CD4-positive, alpha-beta T cell (primary cell): ENCODE results near the gene FKBP2. TPM values are rescaled to one million over a fixed set of nuclear protein-coding genes. Genes with fewer than 3 reads are reported as not detected.

Source experiments
- ATAC-seq: fragments of 200-7000 bp; cut with Tn5 transposase; one replicate; pipeline ENCODE4 v1.10.0; 2022; ENCODE audit warnings: mild to moderate bottlenecking; ENCODE audit not compliant: poor library complexity
- CTCF ChIA-PET: fragments of 350-600 bp; sonication (Branson Sonifier 250); formaldehyde crosslinking; loops from one replicate; lab custom pipeline; 2021; ENCODE audit warnings: antibody characterized with exemption, inconsistent platforms; lab: Charles Lee
- POLR2A ChIA-PET: fragments of 350-600 bp; sonication (Branson Sonifier 250); formaldehyde crosslinking; loops from one replicate; lab custom pipeline; 2021; ENCODE audit warnings: antibody characterized with exemption, inconsistent platforms; lab: Charles Lee
- DNase-seq, 14 experiments: peaks; one replicate each; pipeline ENCODE4 v3.0.0-alpha.2; 2013 to 2020; ENCODE audit warnings: mixed read lengths in 2 of 14
- H3K27ac ChIP-seq, 2 donors: one replicate each; pipeline versions ENCODE4 v1.5.1 to v1.7.0; 2013; ENCODE audit warnings: low read length in 2 of 2, low read depth in 1 of 2, mild to moderate bottlenecking in 1 of 2
- H3K27me3 ChIP-seq, 2 experiments: 1 replicate in 1 of 2; 2 replicates in 1 of 2; pipeline versions ENCODE4 v1.6.1 to v1.7.0; 2013; ENCODE audit warnings: low read length in 2 of 2, control low read depth in 1 of 2, mild to moderate bottlenecking in 1 of 2, moderate library complexity in 1 of 2; ENCODE audit not compliant: insufficient read depth in 2 of 2, control insufficient read depth in 1 of 2
- H3K36me3 ChIP-seq: one replicate; pipeline ENCODE4 v1.6.1; 2013; ENCODE audit warnings: low read length, control low read depth; ENCODE audit not compliant: insufficient read depth
- H3K4me1 ChIP-seq: one replicate; pipeline ENCODE4 v1.6.1; 2013; ENCODE audit warnings: low read length, control low read depth; ENCODE audit not compliant: insufficient read depth
- H3K4me3 ChIP-seq: one replicate; pipeline ENCODE4 v1.5.1; 2013; ENCODE audit warnings: mild to moderate bottlenecking, low read length, moderate library complexity
- H3K9me3 ChIP-seq, 2 experiments: 1 replicate in 1 of 2; 2 replicates in 1 of 2; pipeline versions ENCODE4 v1.6.1 to v1.7.0; 2013; ENCODE audit warnings: low read length in 2 of 2, mild to moderate bottlenecking in 2 of 2, control low read depth in 1 of 2, moderate library complexity in 1 of 2; ENCODE audit not compliant: control insufficient read depth in 1 of 2, insufficient read depth in 1 of 2
- H3K27ac Mint-ChIP-seq: one replicate; pipeline ENCODE4 v1.8.0; 2020; ENCODE audit warnings: mixed read lengths
- H3K27me3 Mint-ChIP-seq: one replicate; pipeline ENCODE4 v1.8.0; 2021; ENCODE audit warnings: mixed read lengths
- H3K36me3 Mint-ChIP-seq: one replicate; pipeline ENCODE4 v1.8.0; 2021; ENCODE audit warnings: low read depth, mixed read lengths
- H3K4me1 Mint-ChIP-seq: one replicate; pipeline ENCODE4 v1.8.0; 2021; ENCODE audit warnings: low read depth, mixed read lengths
- H3K4me3 Mint-ChIP-seq: one replicate; pipeline ENCODE4 v1.8.0; 2020; ENCODE audit warnings: mild to moderate bottlenecking, mixed read lengths
- H3K9me3 Mint-ChIP-seq: one replicate; pipeline ENCODE4 v1.8.0; 2020; ENCODE audit warnings: mixed read lengths
- intact Hi-C, 2 experiments: fragments of 100-400 bp; cut with DNase I in 1 of 2; cut with micrococcal nuclease in 1 of 2; formaldehyde crosslinking; loops; one replicate each; pipeline versions ENCODE4 v1.15.1 to v1.9.0; 2023 to 2025; cut with DNase I, micrococcal nuclease
- total RNA-seq, 174 experiments: library from RNA in 2 of 174; stranded (reverse) in 2 of 174; gene quantifications; one replicate each; pipeline ENCODE4 v1.2.3 and lab custom pipeline; 2021 to 2026
- TF ChIP-seq, protein P1 (sequence below): fragments of 200-600 bp; IDR thresholded peaks from one replicate; pipeline ENCODE4 v1.8.0; 2022; ENCODE audit warnings: antibody characterized with exemption, mild to moderate bottlenecking

The FKBP2 gene
- total RNA-seq, 2 experiments from 2014 or later, result 11.2 to 14.6 TPM

DNA sequence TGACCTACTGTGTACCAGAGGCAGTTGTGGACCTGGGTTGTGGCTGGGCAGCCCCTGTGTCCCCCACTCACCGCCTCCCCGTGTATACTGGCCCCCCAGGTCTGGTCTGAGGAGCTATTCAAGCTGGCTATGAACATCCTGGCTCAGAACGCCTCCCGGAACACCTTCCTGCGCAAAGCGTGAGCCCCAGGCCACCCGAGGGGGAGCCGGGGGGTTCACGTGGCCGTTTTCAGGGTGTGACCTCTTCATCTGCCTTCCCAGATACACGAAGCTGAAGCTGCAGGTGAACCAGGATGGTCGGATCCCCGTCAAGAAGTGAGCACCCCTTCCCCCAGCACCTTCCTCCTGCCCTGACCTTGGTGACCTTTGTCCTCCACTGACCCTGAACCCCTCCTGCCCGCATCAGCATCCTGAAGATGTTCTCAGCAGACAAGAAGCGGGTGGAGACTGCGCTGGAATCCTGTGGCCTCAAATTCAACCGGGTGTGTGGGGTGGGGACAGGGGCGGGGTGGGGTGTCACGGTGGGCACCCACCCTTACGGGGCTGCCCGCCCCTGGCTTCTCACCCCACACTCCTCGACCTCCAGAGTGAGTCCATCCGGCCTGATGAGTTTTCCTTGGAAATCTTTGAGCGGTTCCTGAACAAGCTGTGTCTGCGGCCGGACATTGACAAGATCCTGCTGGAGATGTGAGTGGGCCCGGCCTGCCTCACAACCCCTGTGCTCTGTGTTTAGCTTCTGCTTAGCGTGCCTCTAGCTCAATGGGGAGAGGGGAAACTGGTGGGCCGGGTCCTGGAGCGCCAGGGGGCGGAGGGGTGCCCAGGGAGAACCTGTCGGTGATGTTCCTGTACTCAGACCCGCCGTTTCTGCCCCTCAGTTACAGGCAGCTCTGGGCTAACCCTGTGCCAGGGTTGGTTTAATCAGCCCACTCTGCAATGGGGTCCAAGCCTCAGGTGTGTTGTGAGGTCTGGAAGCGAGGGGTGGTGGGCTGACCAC, 14.5 kb downstream of the FKBP2 start:
- intact Hi-C loops, result loop anchor here in 1 of 2 experiments (10.0 kb wide), 1 partner anchor 399 kb away; no protein-coding TSS in a partner anchor
- CTCF ChIA-PET, result no interaction called here
- Mint-ChIP-seq H3K27ac (no peak overlapping the region), H3K27me3 (no peaks in the 10 kb centered on the region), H3K9me3 (no peaks in the 10 kb centered on the region), H3K4me1 (peaks cover 8% of the 10 kb centered on the region), H3K36me3 (peaks cover 13% of the 10 kb centered on the region), H3K4me3 (no peak overlapping the region)
- Histone ChIP-seq H3K4me1 (peaks cover 33% of the 10 kb centered on the region), H3K27me3 (no peaks in the 10 kb centered on the region), H3K36me3 (peaks cover 16% of the 10 kb centered on the region), H3K9me3 (no peaks in the 10 kb centered on the region), H3K27ac (no peak overlapping the region), H3K4me3 (no peak overlapping the region)
- TF ChIP-seq, protein P1, sequence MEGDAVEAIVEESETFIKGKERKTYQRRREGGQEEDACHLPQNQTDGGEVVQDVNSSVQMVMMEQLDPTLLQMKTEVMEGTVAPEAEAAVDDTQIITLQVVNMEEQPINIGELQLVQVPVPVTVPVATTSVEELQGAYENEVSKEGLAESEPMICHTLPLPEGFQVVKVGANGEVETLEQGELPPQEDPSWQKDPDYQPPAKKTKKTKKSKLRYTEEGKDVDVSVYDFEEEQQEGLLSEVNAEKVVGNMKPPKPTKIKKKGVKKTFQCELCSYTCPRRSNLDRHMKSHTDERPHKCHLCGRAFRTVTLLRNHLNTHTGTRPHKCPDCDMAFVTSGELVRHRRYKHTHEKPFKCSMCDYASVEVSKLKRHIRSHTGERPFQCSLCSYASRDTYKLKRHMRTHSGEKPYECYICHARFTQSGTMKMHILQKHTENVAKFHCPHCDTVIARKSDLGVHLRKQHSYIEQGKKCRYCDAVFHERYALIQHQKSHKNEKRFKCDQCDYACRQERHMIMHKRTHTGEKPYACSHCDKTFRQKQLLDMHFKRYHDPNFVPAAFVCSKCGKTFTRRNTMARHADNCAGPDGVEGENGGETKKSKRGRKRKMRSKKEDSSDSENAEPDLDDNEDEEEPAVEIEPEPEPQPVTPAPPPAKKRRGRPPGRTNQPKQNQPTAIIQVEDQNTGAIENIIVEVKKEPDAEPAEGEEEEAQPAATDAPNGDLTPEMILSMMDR, result no peak
- no peak for ATAC-seq
- DNase-seq, result no peak
- POLR2A ChIA-PET, result interaction anchor here (0.6 to 1.1 kb wide), 3 partner anchors 10 to 15 kb away, joined by 3 to 4 read pairs (median 3); no protein-coding TSS in a partner anchor

DNA sequence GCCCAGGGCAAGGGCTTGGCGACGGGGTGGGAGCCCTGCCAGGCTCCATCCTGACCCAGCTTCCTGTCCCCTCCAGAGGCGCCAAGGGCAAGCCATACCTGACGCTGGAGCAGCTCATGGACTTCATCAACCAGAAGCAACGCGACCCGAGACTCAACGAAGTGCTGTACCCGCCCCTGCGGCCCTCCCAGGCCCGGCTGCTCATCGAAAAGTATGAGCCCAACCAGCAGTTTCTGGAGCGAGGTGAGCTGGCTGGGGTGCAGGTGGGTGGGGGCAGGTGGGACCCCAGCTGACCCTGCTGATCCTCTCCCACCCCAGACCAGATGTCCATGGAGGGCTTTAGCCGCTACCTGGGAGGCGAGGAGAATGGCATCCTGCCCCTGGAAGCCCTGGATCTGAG, 15.4 kb downstream of the FKBP2 start:
- Mint-ChIP-seq H3K4me1 (peaks cover 8% of the 10 kb centered on the region), H3K9me3 (no peaks in the 10 kb centered on the region), H3K36me3 (peaks cover 13% of the 10 kb centered on the region), H3K27ac (no peak overlapping the region), H3K4me3 (no peak overlapping the region), H3K27me3 (no peaks in the 10 kb centered on the region)
- no peaks in the 10 kb centered on the region for H3K9me3 ChIP-seq
- ATAC-seq (no peak), DNase-seq (no peak)
- CTCF ChIA-PET, result no interaction called here
- peaks cover 16% of the 10 kb centered on the region for H3K36me3 ChIP-seq
- TF ChIP-seq, protein P1, result no peak
- POLR2A ChIA-PET, result interaction anchor here (1.1 kb wide), 2 partner anchors 11 to 14 kb away, joined by 3 to 4 read pairs; no protein-coding TSS in a partner anchor
- H3K27ac ChIP-seq, result no peak overlapping the region
- H3K4me3 ChIP-seq, result no peak overlapping the region
- no peaks in the 10 kb centered on the region for H3K27me3 ChIP-seq
- peaks cover 25% of the 10 kb centered on the region for H3K4me1 ChIP-seq
- intact Hi-C loops, result loop anchor here in 1 of 2 experiments (10.0 kb wide), 1 partner anchor 399 kb away; no protein-coding TSS in a partner anchor

DNA sequence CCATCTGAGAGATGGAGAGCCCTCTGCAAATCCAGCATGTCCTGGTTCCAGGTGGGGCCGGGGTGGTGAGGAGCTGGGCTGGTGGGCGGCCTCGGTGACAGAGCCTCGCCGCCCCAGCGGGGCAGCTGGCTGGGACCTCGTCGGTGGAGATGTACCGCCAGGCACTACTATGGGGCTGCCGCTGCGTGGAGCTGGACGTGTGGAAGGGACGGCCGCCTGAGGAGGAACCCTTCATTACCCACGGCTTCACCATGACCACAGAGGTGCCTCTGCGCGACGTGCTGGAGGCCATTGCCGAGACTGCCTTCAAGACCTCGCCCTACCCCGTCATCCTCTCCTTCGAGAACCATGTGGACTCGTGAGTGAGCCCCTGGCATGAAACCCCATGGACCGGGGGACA, 17.5 kb downstream of the FKBP2 start:
- TF ChIP-seq, protein P1, result no peak
- H3K36me3 Mint-ChIP-seq, result peaks cover 13% of the 10 kb centered on the region
- no peaks in the 10 kb centered on the region for H3K27me3 ChIP-seq
- POLR2A ChIA-PET, result no interaction called here
- H3K27ac ChIP-seq, result no peak overlapping the region
- peaks cover 7% of the 10 kb centered on the region for H3K4me1 ChIP-seq
- DNase-seq, result no peak
- no peaks in the 10 kb centered on the region for H3K27me3 Mint-ChIP-seq
- no peak overlapping the region for H3K27ac Mint-ChIP-seq
- H3K36me3 ChIP-seq, result peaks cover 24% of the 10 kb centered on the region
- no peak for ATAC-seq
- no peaks in the 10 kb centered on the region for H3K9me3 ChIP-seq
- CTCF ChIA-PET, result interaction anchor here (1.0 kb wide), 1 partner anchor 54 kb away, joined by 3 read pairs; no protein-coding TSS in a partner anchor
- intact Hi-C loops, result loop anchor here in 1 of 2 experiments (10.0 kb wide), 1 partner anchor 396 kb away; no protein-coding TSS in a partner anchor
- no peaks in the 10 kb centered on the region for H3K4me1 Mint-ChIP-seq
- no peak overlapping the region for H3K4me3 ChIP-seq
- H3K9me3 Mint-ChIP-seq, result no peaks in the 10 kb centered on the region
- H3K4me3 Mint-ChIP-seq, result no peak overlapping the region
